ENCODE results near the gene RPS4Y1.
"Not testable (repeated sequence)": the region's sequence is repeated elsewhere in the genome, so short reads cannot be mapped to it uniquely, and the experiment has no call there.

RPS4Y1 gene

DNA sequence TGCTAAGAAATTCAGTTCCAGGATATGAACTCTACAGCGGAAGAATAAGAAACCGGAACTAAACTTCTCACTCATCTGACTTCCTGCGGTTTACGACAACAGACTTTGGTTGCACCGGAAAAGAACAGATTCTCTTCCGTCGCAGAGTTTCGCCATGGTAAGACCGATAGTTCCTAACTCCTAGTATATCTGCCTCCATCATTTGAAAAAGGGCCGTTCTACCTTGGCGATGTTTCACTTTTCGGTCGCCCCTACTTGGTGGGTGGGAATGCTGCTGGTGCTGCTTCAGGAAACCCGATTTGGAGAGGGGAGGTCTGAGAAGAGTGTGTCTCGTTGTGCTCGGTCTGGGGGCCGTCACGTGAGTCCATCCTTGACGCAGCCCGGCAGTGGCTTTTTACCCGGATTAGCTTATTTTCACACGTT, at the start of gene RPS4Y1:
Gene RPS4Y1 (plus strand): TSS at position 132 of the 423 bp plus-strand sequence. CDS start 23 bp downstream, at position 155.
- H3K4me3 ChIP-seq (ENCODE audit: low read depth, low read length) = peak within 1 kb of the TSS; percentile 96
- peak within 1 kb of the TSS; percentile 52 for H3K27ac ChIP-seq (ENCODE audit: low read depth, low read length)
- peaks cover 51% of the 10 kb centered on the region for H3K79me2 ChIP-seq (ENCODE audit: control insufficient read depth, insufficient read depth, low read length, unreplicated experiment)
- no peaks in the 10 kb centered on the region for H3K27me3 ChIP-seq (ENCODE audit: insufficient read depth, low read length)
- H3K4me1 ChIP-seq (ENCODE audit: control insufficient read depth, insufficient read depth, low read length, unreplicated experiment) = peaks cover 29% of the 10 kb centered on the region
- peaks cover 24% of the 10 kb centered on the region for H3K36me3 ChIP-seq (ENCODE audit: insufficient read depth, low read length)
- H2AFZ ChIP-seq (ENCODE audit: low read length, unreplicated experiment) = peak within 1 kb of the TSS; percentile 90

DNA sequence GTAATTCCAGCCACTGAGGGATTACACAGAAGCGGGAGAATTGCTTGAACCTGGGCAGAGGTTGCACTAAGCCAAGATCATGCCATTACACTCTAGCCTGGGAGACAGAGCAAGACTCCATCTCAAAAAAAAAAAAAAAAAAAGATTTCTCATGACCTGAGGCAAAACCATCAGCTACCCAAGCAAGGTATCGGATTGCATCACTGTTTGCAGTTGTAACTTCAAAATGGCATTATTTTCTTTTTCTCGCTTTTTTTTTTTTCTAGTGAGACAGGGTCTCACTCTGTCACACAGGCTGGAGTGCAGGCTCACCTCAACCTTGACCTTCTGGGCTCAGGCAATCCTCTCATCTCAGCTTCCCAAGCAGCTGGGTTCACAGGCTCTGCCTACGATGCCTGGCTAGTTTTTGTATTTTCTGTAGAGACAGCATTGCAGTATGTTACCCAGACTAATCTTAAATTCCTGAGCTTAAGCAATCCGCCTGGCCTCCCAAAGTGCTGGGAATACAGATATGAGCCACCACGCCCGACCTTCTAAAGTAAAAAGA, 44.4 kb upstream of the RPS4Y1 start:
- H3K4me3 ChIP-seq (ENCODE audit: low read depth, low read length) = no peak overlapping the region
- peaks cover 5% of the 10 kb centered on the region for H3K4me1 ChIP-seq (ENCODE audit: control insufficient read depth, insufficient read depth, low read length, unreplicated experiment)
- no peak overlapping the region for H3K27ac ChIP-seq (ENCODE audit: low read depth, low read length)
- no peaks in the 10 kb centered on the region for H3K27me3 ChIP-seq (ENCODE audit: insufficient read depth, low read length)
- H3K79me2 ChIP-seq (ENCODE audit: control insufficient read depth, insufficient read depth, low read length, unreplicated experiment) = no peaks in the 10 kb centered on the region
- H3K36me3 ChIP-seq (ENCODE audit: insufficient read depth, low read length) = no peaks in the 10 kb centered on the region
- no peak overlapping the region for H2AFZ ChIP-seq (ENCODE audit: low read length, unreplicated experiment)

DNA sequence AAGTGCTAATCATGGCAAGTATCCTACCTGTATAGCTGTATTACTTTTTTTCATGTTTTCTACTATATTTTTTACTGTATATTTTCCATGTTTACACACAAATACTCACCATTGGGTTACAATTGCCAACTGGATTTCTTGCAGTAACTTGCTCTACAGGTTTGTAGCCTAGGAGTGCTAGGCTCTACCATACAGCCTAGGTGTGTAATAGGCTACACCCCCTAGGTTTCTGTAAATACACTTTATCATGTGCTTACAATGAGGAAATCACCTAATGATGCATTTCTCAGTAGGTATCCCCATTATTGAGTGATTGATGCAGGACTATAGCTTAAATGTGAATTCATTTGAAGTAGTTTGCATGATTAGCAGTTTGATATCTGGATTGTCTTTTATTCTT, 43.4 kb upstream of the RPS4Y1 start:
- Histone ChIP-seq H3K4me3 (ENCODE audit: low read depth, low read length) (no peak overlapping the region), H3K27me3 (ENCODE audit: insufficient read depth, low read length) (no peaks in the 10 kb centered on the region; the same call in 1 of the 2 replicates), H3K27ac (ENCODE audit: low read depth, low read length) (no peak overlapping the region), H3K36me3 (ENCODE audit: insufficient read depth, low read length) (no peaks in the 10 kb centered on the region), H2AFZ (ENCODE audit: low read length, unreplicated experiment) (no peak overlapping the region), H3K4me1 (ENCODE audit: control insufficient read depth, insufficient read depth, low read length, unreplicated experiment) (peaks cover 5% of the 10 kb centered on the region), H3K79me2 (ENCODE audit: control insufficient read depth, insufficient read depth, low read length, unreplicated experiment) (no peaks in the 10 kb centered on the region)

DNA sequence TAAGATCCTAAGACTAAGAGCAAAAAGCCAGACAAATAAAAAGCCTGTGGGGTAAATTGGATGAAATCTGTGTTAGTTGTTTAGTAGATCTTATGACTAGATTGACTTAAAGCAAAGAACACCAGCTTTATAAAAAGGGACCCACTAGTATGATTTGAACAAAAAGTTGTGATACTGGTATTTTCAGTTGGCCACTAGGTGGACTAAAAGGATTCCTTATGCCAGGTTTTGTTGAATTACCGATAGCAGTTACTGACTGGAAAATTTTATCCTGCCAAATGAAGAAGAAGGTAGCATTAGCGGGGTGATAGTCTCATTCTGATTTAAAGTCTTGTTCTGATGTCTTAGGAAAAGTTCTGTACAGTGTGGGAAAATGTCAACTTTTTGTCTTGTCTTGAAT, 41.2 kb upstream of the RPS4Y1 start:
- Histone ChIP-seq H3K36me3 (ENCODE audit: insufficient read depth, low read length) (no peaks in the 10 kb centered on the region), H3K4me3 (ENCODE audit: low read depth, low read length) (no peak overlapping the region), H3K4me1 (ENCODE audit: control insufficient read depth, insufficient read depth, low read length, unreplicated experiment) (no peaks in the 10 kb centered on the region), H2AFZ (ENCODE audit: low read length, unreplicated experiment) (no peak overlapping the region), H3K27ac (ENCODE audit: low read depth, low read length) (no peak overlapping the region), H3K79me2 (ENCODE audit: control insufficient read depth, insufficient read depth, low read length, unreplicated experiment) (no peaks in the 10 kb centered on the region), H3K27me3 (ENCODE audit: insufficient read depth, low read length) (peaks cover 3% of the 10 kb centered on the region; the same call in 1 of the 2 replicates)

DNA sequence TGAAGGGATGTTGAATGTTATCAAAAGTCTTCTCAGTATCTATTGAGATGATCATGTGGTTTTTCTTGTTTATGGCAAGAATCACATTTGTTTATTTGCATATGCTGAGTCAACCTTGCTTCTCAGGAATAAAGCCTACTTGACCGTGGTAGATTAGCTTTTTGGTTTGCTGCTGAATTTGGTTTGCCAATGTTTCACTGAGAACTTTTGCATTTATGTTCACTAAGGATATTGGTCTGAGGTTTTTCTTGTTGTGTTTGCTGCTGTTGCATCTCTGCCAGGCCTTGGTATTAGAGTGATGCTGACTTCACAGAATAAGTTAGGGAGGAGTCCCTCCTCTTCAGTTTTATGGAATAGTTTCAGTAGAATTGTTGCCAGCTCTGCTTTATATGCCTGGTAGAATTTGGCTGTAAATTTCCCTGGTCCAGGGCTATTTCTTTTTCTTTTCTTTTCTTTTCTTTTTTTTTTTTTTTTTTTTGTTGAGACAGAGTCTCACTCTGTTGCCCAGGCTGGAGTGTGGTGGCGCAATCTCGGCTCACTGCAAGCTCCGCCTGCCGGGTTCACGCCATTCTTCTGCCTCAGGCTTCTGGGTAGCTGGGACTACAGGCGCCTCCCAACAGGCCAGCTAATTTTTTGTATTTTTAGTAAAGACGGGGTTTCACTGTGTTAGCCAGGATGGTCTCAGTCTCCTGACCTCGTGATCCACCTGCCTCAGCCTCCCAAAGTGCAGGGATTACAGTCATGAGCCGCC, 24.1 kb upstream of the RPS4Y1 start:
- H3K27ac ChIP-seq (ENCODE audit: low read depth, low read length); H3K4me3 ChIP-seq (ENCODE audit: low read depth, low read length): not testable (repeated sequence)

DNA sequence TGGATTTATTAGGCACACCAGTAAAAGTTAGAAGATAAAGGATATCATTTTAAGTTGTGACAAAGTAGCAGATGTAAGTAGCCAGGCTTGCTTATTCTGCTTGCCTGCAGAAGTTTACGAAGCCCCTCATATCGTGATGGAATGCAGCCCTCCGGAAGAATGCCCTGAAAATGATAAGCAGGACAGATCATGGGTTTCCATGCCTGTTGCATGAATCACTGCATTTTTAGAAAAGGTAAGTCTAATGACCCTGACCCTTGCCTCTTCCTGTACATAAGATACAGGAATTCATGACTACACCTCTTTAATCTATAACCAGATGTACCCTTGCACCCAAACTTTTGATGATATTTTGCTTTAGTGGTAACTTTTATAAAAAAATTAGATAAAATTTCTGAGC, 16.9 kb upstream of the RPS4Y1 start:
- Histone ChIP-seq H3K36me3 (ENCODE audit: insufficient read depth, low read length) (no peaks in the 10 kb centered on the region), H3K4me1 (ENCODE audit: control insufficient read depth, insufficient read depth, low read length, unreplicated experiment) (no peaks in the 10 kb centered on the region), H3K4me3 (ENCODE audit: low read depth, low read length) (no peak overlapping the region), H3K27me3 (ENCODE audit: insufficient read depth, low read length) (no peaks in the 10 kb centered on the region), H2AFZ (ENCODE audit: low read length, unreplicated experiment) (no peak overlapping the region), H3K27ac (ENCODE audit: low read depth, low read length) (no peak overlapping the region), H3K79me2 (ENCODE audit: control insufficient read depth, insufficient read depth, low read length, unreplicated experiment) (no peaks in the 10 kb centered on the region)

More for the DNA sequence above, 24.1 kb upstream of the RPS4Y1 start:
- H3K27me3 ChIP-seq (ENCODE audit: insufficient read depth, low read length); H3K36me3 ChIP-seq (ENCODE audit: insufficient read depth, low read length); H2AFZ ChIP-seq (ENCODE audit: low read length, unreplicated experiment); H3K4me1 ChIP-seq (ENCODE audit: control insufficient read depth, insufficient read depth, low read length, unreplicated experiment); H3K79me2 ChIP-seq (ENCODE audit: control insufficient read depth, insufficient read depth, low read length, unreplicated experiment): not testable (repeated sequence)

DNA sequence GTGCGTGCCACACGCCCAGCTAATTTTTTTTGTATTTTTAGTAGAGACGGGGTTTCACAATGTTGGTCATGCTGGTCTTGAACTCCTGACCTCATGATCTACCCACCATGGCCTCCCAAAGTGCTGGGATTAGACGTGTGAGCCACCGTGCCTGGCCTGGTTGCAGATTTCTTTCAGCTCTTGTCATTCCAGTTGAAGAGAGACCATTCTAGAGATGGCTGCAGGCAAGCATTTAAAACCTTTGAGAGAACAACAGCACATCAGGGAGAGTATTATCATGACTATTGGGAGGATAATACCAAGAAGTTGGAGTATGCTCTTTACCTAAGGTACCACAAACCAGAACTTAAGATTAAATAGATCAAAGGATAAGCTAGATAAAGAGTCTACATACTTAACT, 12.9 kb upstream of the RPS4Y1 start:
- Histone ChIP-seq H3K27me3 (ENCODE audit: insufficient read depth, low read length) (peaks cover 5% of the 10 kb centered on the region), H3K4me1 (ENCODE audit: control insufficient read depth, insufficient read depth, low read length, unreplicated experiment) (no peaks in the 10 kb centered on the region), H3K36me3 (ENCODE audit: insufficient read depth, low read length) (no peaks in the 10 kb centered on the region), H3K4me3 (ENCODE audit: low read depth, low read length) (no peak overlapping the region), H2AFZ (ENCODE audit: low read length, unreplicated experiment) (no peak overlapping the region), H3K79me2 (ENCODE audit: control insufficient read depth, insufficient read depth, low read length, unreplicated experiment) (no peaks in the 10 kb centered on the region), H3K27ac (ENCODE audit: low read depth, low read length) (no peak overlapping the region)

DNA sequence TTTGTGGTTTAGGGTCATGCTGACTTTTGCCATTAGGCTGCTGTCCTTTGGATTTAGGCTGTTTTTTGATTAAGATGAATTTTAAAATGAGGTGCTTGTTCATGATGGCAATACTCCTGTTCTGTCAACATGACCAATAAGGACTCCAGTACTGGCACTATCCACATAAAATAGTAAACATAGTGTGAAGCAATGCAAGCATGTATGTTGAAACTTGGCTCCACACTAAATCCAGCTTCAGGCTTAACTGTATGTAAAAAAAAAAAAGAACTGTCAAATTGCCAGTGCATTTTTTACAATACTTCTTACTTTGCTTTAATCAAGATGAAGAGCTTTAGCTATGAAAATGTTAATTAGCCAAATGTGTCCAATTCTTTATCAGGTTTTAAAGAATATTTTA, 6.2 kb upstream of the RPS4Y1 start:
- no peak overlapping the region for H3K4me3 ChIP-seq (ENCODE audit: low read depth, low read length)
- no peak overlapping the region for H3K27ac ChIP-seq (ENCODE audit: low read depth, low read length)
- H3K79me2 ChIP-seq (ENCODE audit: control insufficient read depth, insufficient read depth, low read length, unreplicated experiment) = no peaks in the 10 kb centered on the region
- H3K36me3 ChIP-seq (ENCODE audit: insufficient read depth, low read length) = no peaks in the 10 kb centered on the region
- H3K4me1 ChIP-seq (ENCODE audit: control insufficient read depth, insufficient read depth, low read length, unreplicated experiment) = no peaks in the 10 kb centered on the region
- peaks cover 5% of the 10 kb centered on the region for H3K27me3 ChIP-seq (ENCODE audit: insufficient read depth, low read length)
- H2AFZ ChIP-seq (ENCODE audit: low read length, unreplicated experiment) = no peak overlapping the region

DNA sequence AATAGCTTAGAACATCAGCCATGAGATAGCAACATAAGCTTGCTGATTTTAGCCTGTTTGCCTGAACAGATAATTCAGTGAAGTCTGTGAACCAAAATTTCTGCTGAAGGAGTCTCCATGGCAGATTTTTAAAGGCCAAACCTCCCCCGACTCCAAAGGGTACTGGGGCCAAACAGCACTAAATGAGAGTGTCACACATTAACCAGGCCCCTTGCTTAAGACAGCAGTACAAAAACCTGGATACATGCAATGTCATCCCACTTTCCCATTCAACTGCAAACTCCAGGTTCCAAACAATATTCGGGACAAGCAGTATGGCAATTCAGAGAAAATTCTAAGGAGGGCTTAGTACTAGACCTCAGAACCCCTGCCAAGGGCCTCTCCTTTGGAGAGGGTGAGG, 4.3 kb upstream of the RPS4Y1 start:
- Histone ChIP-seq H3K4me1 (ENCODE audit: control insufficient read depth, insufficient read depth, low read length, unreplicated experiment) (no peaks in the 10 kb centered on the region), H3K4me3 (ENCODE audit: low read depth, low read length) (no peak overlapping the region), H3K36me3 (ENCODE audit: insufficient read depth, low read length) (no peaks in the 10 kb centered on the region), H3K27ac (ENCODE audit: low read depth, low read length) (no peak overlapping the region), H2AFZ (ENCODE audit: low read length, unreplicated experiment) (no peak overlapping the region), H3K79me2 (ENCODE audit: control insufficient read depth, insufficient read depth, low read length, unreplicated experiment) (peaks cover 7% of the 10 kb centered on the region), H3K27me3 (ENCODE audit: insufficient read depth, low read length) (no peaks in the 10 kb centered on the region)

DNA sequence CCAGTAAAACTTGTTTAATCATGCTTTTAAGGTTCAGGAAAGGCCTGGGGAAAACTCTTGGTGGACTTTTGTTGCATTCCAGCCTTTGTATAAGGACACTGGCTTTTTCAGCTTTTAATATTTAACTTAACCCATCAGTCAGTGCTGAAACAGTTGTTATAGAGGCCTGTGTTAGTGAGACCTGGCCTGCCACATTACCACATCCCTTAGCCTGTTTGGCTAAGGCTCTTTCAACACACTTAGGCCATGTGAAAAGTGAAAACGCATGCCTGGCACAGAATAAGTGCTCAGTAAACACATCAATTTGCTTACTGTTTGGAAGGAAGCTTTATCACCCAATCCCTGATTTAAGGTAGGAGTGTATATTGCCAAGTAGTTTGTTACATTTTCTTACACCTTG, 3.5 kb upstream of the RPS4Y1 start:
- H3K27me3 ChIP-seq (ENCODE audit: insufficient read depth, low read length) = no peaks in the 10 kb centered on the region
- H3K4me1 ChIP-seq (ENCODE audit: control insufficient read depth, insufficient read depth, low read length, unreplicated experiment) = peaks cover 6% of the 10 kb centered on the region
- no peak overlapping the region for H2AFZ ChIP-seq (ENCODE audit: low read length, unreplicated experiment)
- H3K27ac ChIP-seq (ENCODE audit: low read depth, low read length) = no peak overlapping the region
- H3K79me2 ChIP-seq (ENCODE audit: control insufficient read depth, insufficient read depth, low read length, unreplicated experiment) = peaks cover 15% of the 10 kb centered on the region
- H3K4me3 ChIP-seq (ENCODE audit: low read depth, low read length) = no peak overlapping the region
- H3K36me3 ChIP-seq (ENCODE audit: insufficient read depth, low read length) = peaks cover 2% of the 10 kb centered on the region; the same call in 1 of the 2 replicates

DNA sequence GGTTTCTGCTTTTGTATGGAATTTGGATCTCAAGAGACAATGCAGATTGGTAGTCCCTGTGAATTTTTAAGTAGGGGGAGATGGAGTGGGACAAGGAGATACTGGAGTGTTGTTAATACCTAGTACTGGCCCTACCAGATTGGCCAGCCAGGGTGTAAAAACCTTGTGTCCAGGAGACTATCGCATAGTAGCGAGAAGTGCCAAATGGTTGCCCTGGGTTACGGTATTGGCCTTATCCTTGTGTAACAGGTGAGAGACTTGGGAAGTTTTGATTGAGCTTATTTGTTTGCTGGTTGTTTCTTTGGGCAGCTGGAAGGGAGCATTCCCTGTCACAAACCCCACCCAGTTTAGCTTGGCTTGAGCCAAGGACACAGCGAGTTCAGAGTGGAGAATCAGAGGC, 5.4 kb downstream of the RPS4Y1 start:
- Histone ChIP-seq H2AFZ (ENCODE audit: low read length, unreplicated experiment) (no peak overlapping the region), H3K27me3 (ENCODE audit: insufficient read depth, low read length) (no peaks in the 10 kb centered on the region), H3K4me1 (ENCODE audit: control insufficient read depth, insufficient read depth, low read length, unreplicated experiment) (peaks cover 36% of the 10 kb centered on the region), H3K36me3 (ENCODE audit: insufficient read depth, low read length) (peaks cover 28% of the 10 kb centered on the region), H3K79me2 (ENCODE audit: control insufficient read depth, insufficient read depth, low read length, unreplicated experiment) (peaks cover 93% of the 10 kb centered on the region), H3K27ac (ENCODE audit: low read depth, low read length) (no peak overlapping the region), H3K4me3 (ENCODE audit: low read depth, low read length) (no peak overlapping the region)

Measured in ACC112 (cell line).